ENCODE data around the gene TRPV3. TPM values are rescaled to one million over a fixed set of nuclear protein-coding genes. Genes with fewer than 3 reads are reported as not detected.

The TRPV3 gene
- total RNA-seq, 1 donor from 2014 or later = 0.08 TPM

GRCh38 chr17:3600529-3601205 is 43.1 kb upstream of the TRPV3 start:
- Mint-ChIP-seq H3K36me3 (ENCODE audit: unreplicated experiment) (peaks cover 4% of the 10 kb centered on the region), H3K9me3 (ENCODE audit: unreplicated experiment) (no peaks in the 10 kb centered on the region), H3K27ac (ENCODE audit: unreplicated experiment) (no peak overlapping the region), H3K4me1 (ENCODE audit: unreplicated experiment) (no peaks in the 10 kb centered on the region), H3K27me3 (ENCODE audit: unreplicated experiment) (no peaks in the 10 kb centered on the region), H3K4me3 (ENCODE audit: unreplicated experiment) (no peak overlapping the region)
- TF ChIP-seq CTCF (IDR thresholded peaks at IDR 0.05) = no peak
- DNase-seq (ENCODE audit: extremely low spot score, unreplicated experiment) = no peak

GRCh38 chr17:3598078-3598477 is 40.5 kb upstream of the TRPV3 start:
- no peaks in the 10 kb centered on the region for H3K9me3 Mint-ChIP-seq (ENCODE audit: unreplicated experiment)
- TF ChIP-seq CTCF (IDR thresholded peaks at IDR 0.05) = no peak
- no peaks in the 10 kb centered on the region for H3K27me3 Mint-ChIP-seq (ENCODE audit: unreplicated experiment)
- H3K36me3 Mint-ChIP-seq (ENCODE audit: unreplicated experiment) = peaks cover 4% of the 10 kb centered on the region
- H3K4me1 Mint-ChIP-seq (ENCODE audit: unreplicated experiment) = peaks cover 2% of the 10 kb centered on the region
- H3K4me3 Mint-ChIP-seq (ENCODE audit: unreplicated experiment) = no peak overlapping the region
- DNase-seq (ENCODE audit: extremely low spot score, unreplicated experiment) = no peak
- no peak overlapping the region for H3K27ac Mint-ChIP-seq (ENCODE audit: unreplicated experiment)

DNA sequence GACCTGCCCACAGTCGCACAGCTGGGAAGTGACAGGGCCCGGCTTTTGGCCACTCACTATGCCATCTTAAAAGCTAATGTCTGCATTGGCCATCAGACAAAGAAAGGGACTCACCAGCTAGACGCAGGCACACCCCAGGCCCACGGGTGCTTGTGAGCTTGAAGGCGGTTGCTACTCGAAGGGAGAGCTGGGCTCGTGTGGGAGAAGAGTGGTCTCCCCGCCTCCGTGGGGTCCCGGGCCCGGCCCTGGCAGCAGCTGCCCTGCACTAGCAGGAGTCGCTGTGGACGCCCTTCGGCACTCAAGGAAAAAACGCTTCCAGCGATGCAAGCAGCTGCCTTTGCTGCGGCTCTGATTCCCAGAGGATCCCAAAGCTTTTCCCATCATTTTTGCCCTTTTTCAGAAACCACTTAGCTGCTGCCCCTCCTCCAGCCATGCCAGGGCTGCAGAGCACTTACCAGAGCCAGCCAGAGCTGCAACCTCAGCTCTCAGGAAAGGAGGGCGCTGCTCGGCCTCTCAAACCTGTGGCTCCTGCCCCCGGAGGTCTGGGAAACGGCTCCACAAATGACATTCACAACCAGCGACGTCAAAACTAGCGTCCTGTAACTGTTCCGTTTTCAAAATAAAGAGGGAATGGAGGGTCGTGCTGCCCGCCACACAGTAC is 39.3 kb upstream of the TRPV3 start:
- Mint-ChIP-seq H3K27me3 (ENCODE audit: unreplicated experiment) (no peaks in the 10 kb centered on the region), H3K9me3 (ENCODE audit: unreplicated experiment) (no peaks in the 10 kb centered on the region), H3K4me3 (ENCODE audit: unreplicated experiment) (no peak overlapping the region), H3K27ac (ENCODE audit: unreplicated experiment) (no peak overlapping the region), H3K4me1 (ENCODE audit: unreplicated experiment) (peaks cover 2% of the 10 kb centered on the region), H3K36me3 (ENCODE audit: unreplicated experiment) (peaks cover 4% of the 10 kb centered on the region)
- no peak for TF ChIP-seq CTCF (IDR thresholded peaks at IDR 0.05)
- no peak for DNase-seq (ENCODE audit: extremely low spot score, unreplicated experiment)

GRCh38 chr17:3594976-3595375 is 37.4 kb upstream of the TRPV3 start:
- no peaks in the 10 kb centered on the region for H3K9me3 Mint-ChIP-seq (ENCODE audit: unreplicated experiment)
- H3K36me3 Mint-ChIP-seq (ENCODE audit: unreplicated experiment) = peaks cover 3% of the 10 kb centered on the region
- peaks cover 2% of the 10 kb centered on the region for H3K4me1 Mint-ChIP-seq (ENCODE audit: unreplicated experiment)
- no peak for DNase-seq (ENCODE audit: extremely low spot score, unreplicated experiment)
- TF ChIP-seq CTCF (IDR thresholded peaks at IDR 0.05) = no peak
- H3K27me3 Mint-ChIP-seq (ENCODE audit: unreplicated experiment) = no peaks in the 10 kb centered on the region
- no peak overlapping the region for H3K4me3 Mint-ChIP-seq (ENCODE audit: unreplicated experiment)
- no peak overlapping the region for H3K27ac Mint-ChIP-seq (ENCODE audit: unreplicated experiment)

DNA sequence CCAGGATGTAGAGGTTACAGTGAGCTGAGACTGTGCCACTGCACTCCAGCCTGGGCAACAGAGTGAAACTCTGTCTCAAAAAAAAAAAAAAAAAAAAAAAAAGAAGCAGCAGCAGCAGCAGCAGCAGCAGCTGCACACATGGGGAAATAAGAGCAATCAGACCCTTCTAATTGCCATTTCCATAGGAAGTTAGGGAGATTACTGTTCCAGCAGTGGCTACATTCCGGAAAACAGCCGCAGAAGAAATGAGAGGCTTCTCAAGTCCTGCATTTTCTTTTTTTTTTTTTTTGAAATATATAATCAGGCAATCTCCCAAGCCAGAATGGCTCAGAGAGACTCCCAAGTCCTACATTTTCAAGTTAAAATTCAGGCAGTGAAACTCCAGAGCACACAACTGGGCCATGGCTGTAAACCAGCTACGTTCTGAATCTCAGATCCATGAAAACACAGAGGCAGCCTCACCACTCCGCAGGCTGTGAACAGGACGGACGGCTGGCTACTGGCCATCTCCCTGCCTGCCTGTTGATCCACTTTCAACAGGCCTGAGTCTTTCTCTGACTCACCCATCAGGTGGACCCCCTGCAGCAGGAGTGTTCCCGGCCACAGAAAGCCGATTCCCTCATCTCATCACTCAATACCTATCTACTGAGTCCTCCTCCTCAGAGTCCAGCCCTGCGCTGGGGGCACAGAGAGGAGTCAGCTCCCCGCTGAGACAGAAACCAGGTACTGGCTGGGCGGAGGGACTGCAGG is 36.6 kb upstream of the TRPV3 start:
- Mint-ChIP-seq H3K4me1 (ENCODE audit: unreplicated experiment) (peaks cover 2% of the 10 kb centered on the region), H3K36me3 (ENCODE audit: unreplicated experiment) (peaks cover 8% of the 10 kb centered on the region), H3K4me3 (ENCODE audit: unreplicated experiment) (no peak overlapping the region), H3K27ac (ENCODE audit: unreplicated experiment) (no peak overlapping the region), H3K9me3 (ENCODE audit: unreplicated experiment) (no peaks in the 10 kb centered on the region), H3K27me3 (ENCODE audit: unreplicated experiment) (no peaks in the 10 kb centered on the region)
- TF ChIP-seq CTCF (IDR thresholded peaks at IDR 0.05) = no peak
- no peak for DNase-seq (ENCODE audit: extremely low spot score, unreplicated experiment)

Data from osteocyte (in vitro differentiated cells).